SH-SY5Y (cell line): ENCODE data around the gene RAET1G.

ENCODE experiments used
- GATA2 ChIP-seq: IDR thresholded peaks from 2 replicates; pipeline ENCODE4 v1.6.1; 2011; ENCODE audit warnings: mild to moderate bottlenecking, low read depth, low read length
- GATA3 ChIP-seq: IDR thresholded peaks from 2 replicates; pipeline ENCODE4 v1.6.1; 2011; ENCODE audit warnings: low read depth, mild to moderate bottlenecking, low read length, moderate library complexity

GRCh38 chr6:149905371-149905910 lies 17.5 kb downstream of the RAET1G start:
- TF ChIP-seq GATA2 (no peak), GATA3 (no peak)
